HepG2 (cell line): ENCODE results near the gene DTX4. TPM values are rescaled to one million over a fixed set of nuclear protein-coding genes. Genes with fewer than 3 reads are reported as not detected.

Experiments used
- DZIP1 ChIP-seq: sonication (generic); formaldehyde crosslinking; IDR thresholded peaks from 2 replicates; pipeline ENCODE4 v1.5.0; 2020; ENCODE audit warnings: mild to moderate bottlenecking, missing genetic modification reagents
- HNF1A ChIP-seq, 2 experiments: sonication (generic) in 1 of 2; formaldehyde crosslinking in 1 of 2; IDR thresholded peaks; 2 replicates each; pipeline versions ENCODE4 v1.4.0 to v1.6.1; 2016 to 2020; ENCODE audit warnings: borderline replicate concordance in 1 of 2, low read depth in 1 of 2, mild to moderate bottlenecking in 1 of 2, missing genetic modification reagents in 1 of 2
- RBAK ChIP-seq: sonication (generic); formaldehyde crosslinking; IDR thresholded peaks from 2 replicates; pipeline ENCODE4 v1.5.1; 2020; ENCODE audit warnings: mild to moderate bottlenecking, missing genetic modification reagents
- TAF15 ChIP-seq: fragments of 200-400 bp; formaldehyde crosslinking; IDR thresholded peaks from one replicate; pipeline ENCODE4 v1.6.1; 2018; ENCODE audit warnings: mild to moderate bottlenecking, low read depth, low read length; ENCODE audit not compliant: poor library complexity, severe bottlenecking
- U2AF2 ChIP-seq: fragments of 200-400 bp; formaldehyde crosslinking; IDR thresholded peaks from 2 replicates; pipeline ENCODE4 v1.6.1; 2017; ENCODE audit warnings: low read depth, mild to moderate bottlenecking, low read length
- ZBTB38 ChIP-seq: sonication (generic); formaldehyde crosslinking; IDR thresholded peaks from 2 replicates; pipeline ENCODE4 v1.5.1; 2020; ENCODE audit warnings: mild to moderate bottlenecking, missing genetic modification reagents
- ZBTB7A ChIP-seq: sonication (generic); formaldehyde crosslinking; IDR thresholded peaks from 2 replicates; pipeline ENCODE4 v1.8.0; 2022; ENCODE audit warnings: mild to moderate bottlenecking, missing genetic modification reagents
- ZNF292 ChIP-seq: sonication (generic); formaldehyde crosslinking; IDR thresholded peaks from 2 replicates; pipeline ENCODE4 v1.8.1; 2022; ENCODE audit warnings: mild to moderate bottlenecking, low read depth, missing genetic modification reagents, borderline replicate concordance
- ZNF329 ChIP-seq: sonication (generic); formaldehyde crosslinking; IDR thresholded peaks from 2 replicates; pipeline ENCODE4 v1.9.0; 2021; ENCODE audit warnings: low read depth, mild to moderate bottlenecking, missing genetic modification reagents
- ZNF350 ChIP-seq: sonication (generic); formaldehyde crosslinking; IDR thresholded peaks from 2 replicates; pipeline ENCODE4 v1.4.0; 2020; ENCODE audit warnings: mild to moderate bottlenecking, low read depth, missing genetic modification reagents, borderline replicate concordance
- ZNF570 ChIP-seq: sonication (generic); formaldehyde crosslinking; IDR thresholded peaks from 2 replicates; pipeline ENCODE4 v1.4.0; 2020; ENCODE audit warnings: mild to moderate bottlenecking, missing genetic modification reagents, borderline replicate concordance
- ZNF574 ChIP-seq: sonication (generic); formaldehyde crosslinking; IDR thresholded peaks from 2 replicates; pipeline ENCODE4 v1.4.0; 2020; ENCODE audit warnings: missing genetic modification reagents
- ZNF740 ChIP-seq: sonication (generic); formaldehyde crosslinking; IDR thresholded peaks from 2 replicates; pipeline ENCODE4 v1.4.0; 2020; ENCODE audit warnings: missing genetic modification reagents
- ZSCAN5A ChIP-seq: sonication (generic); formaldehyde crosslinking; IDR thresholded peaks from 2 replicates; pipeline ENCODE4 v1.8.0; 2022; ENCODE audit warnings: mild to moderate bottlenecking, missing genetic modification reagents, borderline replicate concordance
- polyA plus RNA-seq, 8 experiments: library from polyadenylated mRNA; depleted of rRNA in 3 of 8; stranded (reverse) in 7 of 8; unstranded in 1 of 8; fragments of >200 nt; fragmentation: Illumina TruSeq in 4 of 8; extraction: Trizol in 4 of 8; gene quantifications; 2 replicates each; pipeline versions ENCODE4 v1.2.1 to v1.2.3, GENCODE V29; 2011 to 2016; ENCODE audit warnings: low read depth in 4 of 8, missing spikeins in 1 of 8, mixed read lengths in 1 of 8; ENCODE audit not compliant: insufficient read depth in 1 of 8
- total RNA-seq, 5 experiments: library from RNA; depleted of rRNA; stranded (reverse); fragments of >200 nt; fragmentation: Illumina TruSeq; extraction: Trizol; gene quantifications; 2 replicates each; pipeline ENCODE4 v1.2.3, GENCODE V29; 2016; ENCODE audit warnings: low read depth in 1 of 5

Gene DTX4
- total and polyA plus RNA-seq, 2 of the 13 experiments (the other 11 are each of a cell fraction or from before 2014, with no cell fraction given) = 0.67 to 5.6 TPM

- peak; percentile 59 for TF ChIP-seq ZNF574 (CRISPR knock-in tag)
- TF ChIP-seq ZNF350 (CRISPR knock-in tag) = peak; percentile 44; the same call in 1 of the 2 replicates
- no peak for TF ChIP-seq DZIP1 (CRISPR knock-in tag)
- TF ChIP-seq U2AF2 = no peak
- TF ChIP-seq ZNF740 (CRISPR knock-in tag) = 0 out of 2 replicates have a peak, but pooled peaks have one; percentile 51
- TF ChIP-seq ZSCAN5A (CRISPR knock-in tag) = no peak; the same call in 1 of the 2 replicates
- no peak for TF ChIP-seq ZNF329
- TF ChIP-seq ZBTB38 (CRISPR knock-in tag) = no peak
- no peak for TF ChIP-seq ZBTB7A (CRISPR knock-in tag)
- no peak for TF ChIP-seq ZNF570 (CRISPR knock-in tag)
- TF ChIP-seq ZNF292 (CRISPR knock-in tag) = no peak
- no peak for TF ChIP-seq TAF15
- no peak for TF ChIP-seq RBAK
- no peak for TF ChIP-seq HNF1A (IDR thresholded peaks at IDR 0.05; ENCODE audit: low read depth)
- TF ChIP-seq HNF1A (CRISPR knock-in tag; IDR thresholded peaks at IDR 0.05; ENCODE audit: borderline replicate concordance) = no peak
Observed at GRCh38 chr11:59171508-59172322, at the start of gene DTX4 (continued).
